ENCODE data around the gene LMO7.

The LMO7 gene

GRCh38 chr13:75806117-75806516 is 170.0 kb downstream of the LMO7 start:
- no peak for DNase-seq
- H3K27ac Mint-ChIP-seq = no peak overlapping the region
- H3K4me3 Mint-ChIP-seq = no peak overlapping the region
- no peaks in the 10 kb centered on the region for H3K27me3 Mint-ChIP-seq
- H3K4me1 Mint-ChIP-seq = peaks cover 3 to 9% of the 10 kb centered on the region in 2 donors
- H3K9me3 Mint-ChIP-seq = no peaks in the 10 kb centered on the region
- no peak for ATAC-seq (replicated peaks)
- H3K36me3 Mint-ChIP-seq = peaks cover 2 to 25% of the 10 kb centered on the region in 2 donors

DNA sequence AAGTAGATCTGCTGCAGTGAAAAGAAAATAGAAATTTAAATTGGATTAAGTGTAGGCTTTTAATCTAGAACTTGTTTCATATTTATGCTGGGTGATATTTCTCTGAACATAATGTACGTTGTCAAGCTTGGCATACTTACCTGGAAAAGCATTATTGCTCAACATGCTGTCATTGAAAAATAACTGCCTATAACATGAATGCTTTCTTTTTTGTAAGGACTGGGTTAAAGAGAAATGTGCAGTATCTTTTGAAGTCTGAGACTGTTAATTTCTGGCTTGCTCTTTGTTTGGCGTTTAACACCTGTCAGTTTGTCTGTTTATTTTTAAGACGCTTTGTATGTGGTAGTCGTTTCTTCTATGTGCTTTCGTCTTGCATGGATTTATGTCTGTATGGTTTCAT is 175.2 kb downstream of the LMO7 start:
- H3K9me3 Mint-ChIP-seq = no peaks in the 10 kb centered on the region
- no peak for ATAC-seq (replicated peaks)
- no peak overlapping the region for H3K27ac Mint-ChIP-seq
- no peak overlapping the region for H3K4me3 Mint-ChIP-seq
- H3K36me3 Mint-ChIP-seq = peaks cover under 1 to 9% of the 10 kb centered on the region in 2 donors
- no peaks in the 10 kb centered on the region for H3K27me3 Mint-ChIP-seq
- no peak for DNase-seq
- no peaks in the 10 kb centered on the region for H3K4me1 Mint-ChIP-seq

GRCh38 chr13:75811841-75812240 is 175.7 kb downstream of the LMO7 start:
- peaks cover 0 to 8% of the 10 kb centered on the region in 2 donors for H3K36me3 Mint-ChIP-seq
- H3K4me3 Mint-ChIP-seq = no peak overlapping the region
- no peaks in the 10 kb centered on the region for H3K9me3 Mint-ChIP-seq
- H3K27ac Mint-ChIP-seq = no peak overlapping the region
- DNase-seq (no peak), ATAC-seq (replicated peaks) (no peak)
- no peaks in the 10 kb centered on the region for H3K4me1 Mint-ChIP-seq
- no peaks in the 10 kb centered on the region for H3K27me3 Mint-ChIP-seq

- DNase-seq (no peak), ATAC-seq (replicated peaks) (no peak)
- H3K4me3 Mint-ChIP-seq = no peak overlapping the region
- no peaks in the 10 kb centered on the region for H3K4me1 Mint-ChIP-seq
- H3K27ac Mint-ChIP-seq = no peak overlapping the region
- no peaks in the 10 kb centered on the region for H3K9me3 Mint-ChIP-seq
- peaks cover 0 to 2% of the 10 kb centered on the region in 2 donors for H3K36me3 Mint-ChIP-seq
- no peaks in the 10 kb centered on the region for H3K27me3 Mint-ChIP-seq
Observed at GRCh38 chr13:75812751-75813181, 176.6 kb downstream of the LMO7 start.

- Mint-ChIP-seq H3K9me3 (no peaks in the 10 kb centered on the region), H3K27ac (no peak overlapping the region), H3K27me3 (no peaks in the 10 kb centered on the region), H3K36me3 (no peaks in the 10 kb centered on the region), H3K4me3 (no peak overlapping the region), H3K4me1 (no peaks in the 10 kb centered on the region)
- no peak for ATAC-seq (replicated peaks)
- DNase-seq = no peak
Observed at GRCh38 chr13:75813323-75813722, 177.2 kb downstream of the LMO7 start.

- Mint-ChIP-seq H3K4me1 (no peaks in the 10 kb centered on the region), H3K27me3 (no peaks in the 10 kb centered on the region), H3K36me3 (peaks cover 7 to 11% of the 10 kb centered on the region in 2 donors), H3K4me3 (no peak overlapping the region), H3K9me3 (no peaks in the 10 kb centered on the region), H3K27ac (no peak overlapping the region)
- DNase-seq (no peak), ATAC-seq (replicated peaks) (no peak)
Observed at GRCh38 chr13:75818179-75818967, 182.2 kb downstream of the LMO7 start.

DNA sequence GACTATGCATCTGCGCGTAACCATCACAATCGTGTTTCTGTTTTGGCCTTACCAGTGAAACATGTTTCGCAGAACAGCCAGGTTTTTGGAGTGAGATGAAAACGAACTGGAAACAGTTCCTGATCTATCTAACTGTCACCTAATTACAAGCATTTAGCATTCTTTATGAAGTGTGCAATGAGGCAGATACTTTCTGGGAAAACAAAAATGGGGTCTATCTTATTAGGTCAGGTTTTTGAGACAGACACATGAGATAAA is 182.8 kb downstream of the LMO7 start:
- ATAC-seq (replicated peaks) (no peak), DNase-seq (no peak)
- Mint-ChIP-seq H3K4me3 (no peak overlapping the region), H3K4me1 (no peaks in the 10 kb centered on the region), H3K9me3 (no peaks in the 10 kb centered on the region), H3K27me3 (no peaks in the 10 kb centered on the region), H3K36me3 (peaks cover 9 to 16% of the 10 kb centered on the region in 2 donors), H3K27ac (no peak overlapping the region)

- H3K9me3 Mint-ChIP-seq = no peaks in the 10 kb centered on the region
- H3K4me3 Mint-ChIP-seq = no peak overlapping the region
- H3K4me1 Mint-ChIP-seq = peaks cover 0 to 3% of the 10 kb centered on the region in 2 donors
- DNase-seq = no peak
- no peaks in the 10 kb centered on the region for H3K27me3 Mint-ChIP-seq
- peaks cover 11 to 27% of the 10 kb centered on the region in 2 donors for H3K36me3 Mint-ChIP-seq
- no peak overlapping the region for H3K27ac Mint-ChIP-seq
- no peak for ATAC-seq (replicated peaks)
Observed at GRCh38 chr13:75825161-75825560, 189.0 kb downstream of the LMO7 start.

DNA sequence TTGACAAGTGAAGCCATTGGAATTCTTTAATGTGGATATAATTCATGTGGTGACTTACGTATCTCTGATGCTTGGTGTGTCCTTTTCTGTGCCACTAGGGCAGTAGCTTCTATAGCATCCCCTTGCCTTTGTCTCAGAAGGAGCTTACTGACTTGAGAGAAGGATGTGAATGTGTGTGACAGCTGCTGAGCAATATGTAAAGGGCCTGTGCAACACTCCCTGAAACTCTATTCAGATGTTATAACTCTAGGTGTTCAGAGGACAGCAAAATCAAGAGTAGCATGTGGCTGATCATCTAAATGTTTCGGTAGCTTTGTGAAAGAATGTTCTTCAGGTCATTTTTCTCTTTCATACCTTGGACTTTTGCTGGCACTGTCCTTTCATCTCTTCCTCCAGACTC is 189.5 kb downstream of the LMO7 start:
- Mint-ChIP-seq H3K36me3 (peaks cover 11 to 27% of the 10 kb centered on the region in 2 donors), H3K27me3 (no peaks in the 10 kb centered on the region), H3K27ac (no peak overlapping the region), H3K4me3 (no peak overlapping the region), H3K4me1 (peaks cover 0 to 3% of the 10 kb centered on the region in 2 donors), H3K9me3 (no peaks in the 10 kb centered on the region)
- DNase-seq = no peak
- no peak for ATAC-seq (replicated peaks)

DNA sequence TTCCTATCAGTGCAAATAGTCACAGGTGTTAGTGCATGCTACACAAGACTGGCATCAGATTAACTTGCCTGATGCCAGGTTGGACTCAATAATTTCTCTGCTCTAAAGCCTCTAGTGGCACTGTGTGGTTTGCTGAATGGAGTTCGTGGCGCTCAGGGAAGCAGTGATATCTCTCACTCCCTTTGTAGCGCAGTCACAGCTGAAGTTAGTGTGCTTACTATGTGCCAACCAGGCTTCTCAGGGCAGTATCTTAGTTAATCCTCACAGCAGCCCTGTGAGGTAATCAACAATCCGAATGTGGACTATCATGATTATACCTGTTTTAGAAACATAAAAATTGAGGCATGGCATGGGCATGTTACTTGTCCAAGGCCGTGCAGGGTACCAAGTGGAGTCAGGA is 190.3 kb downstream of the LMO7 start:
- no peak overlapping the region for H3K27ac Mint-ChIP-seq
- peaks cover 8 to 26% of the 10 kb centered on the region in 2 donors for H3K36me3 Mint-ChIP-seq
- no peaks in the 10 kb centered on the region for H3K9me3 Mint-ChIP-seq
- ATAC-seq (replicated peaks) = no peak
- no peaks in the 10 kb centered on the region for H3K27me3 Mint-ChIP-seq
- no peak for DNase-seq
- peaks cover 0 to 3% of the 10 kb centered on the region in 2 donors for H3K4me1 Mint-ChIP-seq
- H3K4me3 Mint-ChIP-seq = no peak overlapping the region

GRCh38 chr13:75829830-75830229 is 193.7 kb downstream of the LMO7 start:
- no peak for DNase-seq
- Mint-ChIP-seq H3K4me1 (peaks cover 0 to 3% of the 10 kb centered on the region in 2 donors), H3K36me3 (peaks cover 6 to 20% of the 10 kb centered on the region in 2 donors), H3K4me3 (no peak overlapping the region), H3K9me3 (no peaks in the 10 kb centered on the region), H3K27me3 (no peaks in the 10 kb centered on the region), H3K27ac (no peak overlapping the region)
- no peak for ATAC-seq (replicated peaks)

DNA sequence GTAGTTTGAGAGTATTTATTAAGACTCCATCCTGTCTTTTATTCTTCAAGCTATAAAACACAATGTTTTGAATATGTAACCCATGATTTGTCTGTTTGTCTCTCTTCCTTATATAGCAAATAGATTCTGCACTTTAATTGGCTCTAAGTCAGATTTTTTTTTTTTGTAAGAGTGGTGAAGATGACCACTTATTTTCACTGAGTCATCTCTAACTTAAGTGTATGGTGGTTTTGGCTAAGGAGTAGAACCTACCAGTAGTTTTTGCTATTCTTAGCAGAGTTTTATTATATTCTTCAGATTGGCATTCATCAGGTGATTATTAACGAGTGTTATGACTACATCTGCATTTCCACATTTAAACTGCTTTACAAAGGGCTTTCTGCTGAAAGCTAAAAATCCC is 194.7 kb downstream of the LMO7 start:
- H3K9me3 Mint-ChIP-seq = no peaks in the 10 kb centered on the region
- H3K27ac Mint-ChIP-seq = no peak overlapping the region
- DNase-seq = no peak
- peaks cover 6 to 20% of the 10 kb centered on the region in 2 donors for H3K36me3 Mint-ChIP-seq
- H3K4me1 Mint-ChIP-seq = peaks cover 0 to 3% of the 10 kb centered on the region in 2 donors
- no peak overlapping the region for H3K4me3 Mint-ChIP-seq
- ATAC-seq (replicated peaks) = no peak
- H3K27me3 Mint-ChIP-seq = no peaks in the 10 kb centered on the region

- Mint-ChIP-seq H3K27me3 (no peaks in the 10 kb centered on the region), H3K9me3 (no peaks in the 10 kb centered on the region), H3K4me1 (peaks cover 0 to 3% of the 10 kb centered on the region in 2 donors), H3K27ac (no peak overlapping the region), H3K4me3 (no peak overlapping the region), H3K36me3 (peaks cover 2 to 16% of the 10 kb centered on the region in 2 donors)
- ATAC-seq (replicated peaks) (no peak), DNase-seq (no peak)
Observed at GRCh38 chr13:75831389-75831788, 195.3 kb downstream of the LMO7 start.

DNA sequence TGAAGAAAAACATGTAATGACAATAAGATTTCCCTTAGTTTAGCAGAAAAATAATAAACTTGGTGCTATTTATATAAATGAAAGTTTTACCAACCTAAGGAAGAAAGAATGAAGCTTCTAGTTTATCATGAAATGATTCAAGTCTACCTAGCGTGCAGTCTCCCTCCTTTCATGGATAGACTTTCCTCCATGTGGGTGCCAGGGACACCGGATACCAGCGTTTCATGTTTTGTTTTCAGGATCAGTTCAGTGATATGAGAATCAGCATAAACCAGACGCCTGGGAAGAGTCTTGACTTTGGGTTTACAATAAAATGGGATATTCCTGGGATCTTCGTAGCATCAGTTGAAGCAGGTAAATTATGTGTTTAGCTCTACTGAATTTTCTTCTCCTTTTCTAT is 196.7 kb downstream of the LMO7 start:
- ATAC-seq (replicated peaks) = no peak
- Mint-ChIP-seq H3K4me1 (peaks cover 0 to 3% of the 10 kb centered on the region in 2 donors), H3K27me3 (no peaks in the 10 kb centered on the region), H3K27ac (no peak overlapping the region), H3K36me3 (peaks cover 0 to 9% of the 10 kb centered on the region in 2 donors), H3K4me3 (no peak overlapping the region), H3K9me3 (no peaks in the 10 kb centered on the region)
- DNase-seq = no peak

GRCh38 chr13:75836441-75836840 is 200.3 kb downstream of the LMO7 start:
- Mint-ChIP-seq H3K27me3 (no peaks in the 10 kb centered on the region), H3K36me3 (peaks cover 6 to 16% of the 10 kb centered on the region in 2 donors), H3K9me3 (no peaks in the 10 kb centered on the region), H3K4me1 (no peaks in the 10 kb centered on the region), H3K4me3 (no peak overlapping the region), H3K27ac (no peak overlapping the region)
- no peak for ATAC-seq (replicated peaks)
- DNase-seq = no peak
